ENCODE results near the gene HERC3. TPM values are rescaled to one million over a fixed set of nuclear protein-coding genes. Genes with fewer than 3 reads are reported as not detected.
A peak's percentile ranks its signal among the peaks of the same experiment; 100 is the strongest.

The HERC3 gene
- polyA plus RNA-seq, 6 donors from 2014 or later: 31.6 to 50.8 (median 45.8) TPM

GRCh38 chr4:88690355-88690754 lies 98.1 kb downstream of the HERC3 start:
- Mint-ChIP-seq H3K9me3 (no peaks in the 10 kb centered on the region), H3K4me1 (no peaks in the 10 kb centered on the region), H3K4me3 (no peak overlapping the region), H3K27me3 (no peaks in the 10 kb centered on the region), H3K36me3 (peaks cover 32 to 37% of the 10 kb centered on the region in 2 donors), H3K27ac (no peak overlapping the region)
- DNase-seq (no peak), ATAC-seq (ENCODE audit: low read depth in 2 of 2) (no peak)

GRCh38 chr4:88693792-88694191 lies 101.5 kb downstream of the HERC3 start:
- ATAC-seq (ENCODE audit: low read depth in 2 of 2): no peak
- Mint-ChIP-seq H3K9me3 (no peaks in the 10 kb centered on the region), H3K27me3 (no peaks in the 10 kb centered on the region)

GRCh38 chr4:88696630-88697029 lies 104.3 kb downstream of the HERC3 start:
- DNase-seq (no peak), ATAC-seq (ENCODE audit: low read depth in 2 of 2) (no peak)
- no peaks in the 10 kb centered on the region for H3K27me3 Mint-ChIP-seq
- H3K4me1 Mint-ChIP-seq: peaks cover 10 to 14% (median 13%) of the 10 kb centered on the region in 3 donors
- peaks cover 0 to 5% (median 0%) of the 10 kb centered on the region in 7 donors for H3K9me3 Mint-ChIP-seq
- H3K36me3 Mint-ChIP-seq: peaks cover 0 to 17% of the 10 kb centered on the region in 2 donors
- H3K4me3 Mint-ChIP-seq: peak overlapping the region; percentile 87 to 96 (median 92)
- H3K27ac Mint-ChIP-seq: peak overlapping the region in 4 of 6 donors; percentile 38 to 95 (median 78)

More at GRCh38 chr4:88693792-88694191, 101.5 kb downstream of the HERC3 start:
- peaks cover 6 to 13% (median 12%) of the 10 kb centered on the region in 3 donors for H3K4me1 Mint-ChIP-seq
- H3K27ac Mint-ChIP-seq: no peak overlapping the region
- peaks cover 8 to 22% of the 10 kb centered on the region in 2 donors for H3K36me3 Mint-ChIP-seq
- no peak overlapping the region for H3K4me3 Mint-ChIP-seq
- DNase-seq: no peak

GRCh38 chr4:88697141-88697540 lies 104.9 kb downstream of the HERC3 start:
- DNase-seq (peak; percentile 7), ATAC-seq (ENCODE audit: low read depth in 2 of 2) (no peak)
- Mint-ChIP-seq H3K27ac (peak overlapping the region in 5 of 6 donors; percentile 38 to 95 (median 91)), H3K9me3 (peaks cover 0 to 5% (median 0%) of the 10 kb centered on the region in 7 donors), H3K4me3 (peak overlapping the region; percentile 87 to 96 (median 92)), H3K36me3 (peaks cover under 1 to 18% of the 10 kb centered on the region in 2 donors), H3K27me3 (no peaks in the 10 kb centered on the region), H3K4me1 (peaks cover 10 to 14% (median 13%) of the 10 kb centered on the region in 3 donors)

GRCh38 chr4:88697588-88698329 lies 105.5 kb downstream of the HERC3 start, which contains the start of gene NAP1L5:
Gene NAP1L5, minus strand, starts transcription at chr4:88697829. Its CDS starts 75 bp downstream, at chr4:88697754.
- DNase-seq (peak; percentile 76), ATAC-seq (ENCODE audit: low read depth in 2 of 2) (peak; percentile 95 to 97)
- peaks cover 0 to 5% (median 0%) of the 10 kb centered on the region in 7 donors for H3K9me3 Mint-ChIP-seq
- peaks cover 10 to 14% (median 13%) of the 10 kb centered on the region in 3 donors for H3K4me1 Mint-ChIP-seq
- H3K4me3 Mint-ChIP-seq: peak within 1 kb of the TSS; percentile 87 to 96 (median 92)
- H3K36me3 Mint-ChIP-seq: peaks cover 7 to 24% of the 10 kb centered on the region in 2 donors
- no peaks in the 10 kb centered on the region for H3K27me3 Mint-ChIP-seq
- H3K27ac Mint-ChIP-seq: peak within 1 kb of the TSS; percentile 38 to 95 (median 90)

GRCh38 chr4:88698519-88698918 lies 106.2 kb downstream of the HERC3 start:
- Mint-ChIP-seq H3K27me3 (no peaks in the 10 kb centered on the region), H3K4me1 (peaks cover 10 to 14% (median 13%) of the 10 kb centered on the region in 3 donors), H3K36me3 (peaks cover 7 to 32% of the 10 kb centered on the region in 2 donors), H3K27ac (peak overlapping the region in 4 of 6 donors; percentile 19 to 91 (median 64)), H3K9me3 (peaks cover 0 to 5% (median 0%) of the 10 kb centered on the region in 7 donors), H3K4me3 (peak overlapping the region in 1 of 8 donors; percentile 96)
- DNase-seq (no peak), ATAC-seq (ENCODE audit: low read depth in 2 of 2) (no peak)

GRCh38 chr4:88702782-88703181 lies 110.5 kb downstream of the HERC3 start:
- no peak overlapping the region for H3K27ac Mint-ChIP-seq
- DNase-seq (no peak), ATAC-seq (ENCODE audit: low read depth in 2 of 2) (no peak)
- peaks cover 4 to 9% (median 6%) of the 10 kb centered on the region in 3 donors for H3K4me1 Mint-ChIP-seq
- no peak overlapping the region for H3K4me3 Mint-ChIP-seq
- no peaks in the 10 kb centered on the region for H3K27me3 Mint-ChIP-seq
- peaks cover 0 to 5% (median 0%) of the 10 kb centered on the region in 7 donors for H3K9me3 Mint-ChIP-seq
- H3K36me3 Mint-ChIP-seq: peaks cover 42 to 64% of the 10 kb centered on the region in 2 donors

- DNase-seq (no peak), ATAC-seq (ENCODE audit: low read depth in 2 of 2) (no peak)
- no peaks in the 10 kb centered on the region for H3K9me3 Mint-ChIP-seq
- H3K4me3 Mint-ChIP-seq: no peak overlapping the region
- no peaks in the 10 kb centered on the region for H3K27me3 Mint-ChIP-seq
- peaks cover 0 to 3% (median 0%) of the 10 kb centered on the region in 3 donors for H3K4me1 Mint-ChIP-seq
- peaks cover 61 to 66% of the 10 kb centered on the region in 2 donors for H3K36me3 Mint-ChIP-seq
- no peak overlapping the region for H3K27ac Mint-ChIP-seq
These were observed 112.9 kb downstream of the HERC3 start for GRCh38 chr4:88705223-88705622.

GRCh38 chr4:88705805-88706492 lies 113.7 kb downstream of the HERC3 start:
- Mint-ChIP-seq H3K4me1 (peaks cover 0 to 3% (median 0%) of the 10 kb centered on the region in 3 donors), H3K36me3 (peaks cover 66% of the 10 kb centered on the region in 2 donors), H3K4me3 (no peak overlapping the region), H3K9me3 (peaks cover 0 to under 1% (median 0%) of the 10 kb centered on the region in 7 donors), H3K27ac (no peak overlapping the region), H3K27me3 (no peaks in the 10 kb centered on the region)
- DNase-seq (no peak), ATAC-seq (ENCODE audit: low read depth in 2 of 2) (no peak)

- no peaks in the 10 kb centered on the region for H3K27me3 Mint-ChIP-seq
- ATAC-seq (ENCODE audit: low read depth in 2 of 2) (no peak), DNase-seq (no peak)
- peak overlapping the region in 1 of 8 donors; percentile 30 for H3K4me3 Mint-ChIP-seq
- peak overlapping the region in 1 of 6 donors; percentile 29 for H3K27ac Mint-ChIP-seq
- H3K4me1 Mint-ChIP-seq: peaks cover 0 to 3% (median 0%) of the 10 kb centered on the region in 3 donors
- H3K36me3 Mint-ChIP-seq: peaks cover 68 to 69% of the 10 kb centered on the region in 2 donors
- H3K9me3 Mint-ChIP-seq: peaks cover 0 to 3% (median 0%) of the 10 kb centered on the region in 7 donors
These were observed 114.3 kb downstream of the HERC3 start for GRCh38 chr4:88706574-88706973.

- peaks cover 75 to 82% of the 10 kb centered on the region in 2 donors for H3K36me3 Mint-ChIP-seq
- DNase-seq: no peak
- peaks cover 4 to 8% (median 5%) of the 10 kb centered on the region in 3 donors for H3K4me1 Mint-ChIP-seq
- H3K4me3 Mint-ChIP-seq: no peak overlapping the region
- H3K27me3 Mint-ChIP-seq: no peaks in the 10 kb centered on the region
- no peak for ATAC-seq (ENCODE audit: low read depth in 2 of 2)
- H3K9me3 Mint-ChIP-seq: peaks cover 0 to 5% (median 3%) of the 10 kb centered on the region in 7 donors
- no peak overlapping the region for H3K27ac Mint-ChIP-seq
These were observed 117.7 kb downstream of the HERC3 start for GRCh38 chr4:88709989-88710388.

- ATAC-seq (ENCODE audit: low read depth in 2 of 2) (no peak), DNase-seq (no peak)
- H3K9me3 Mint-ChIP-seq: peaks cover 11 to 34% (median 27%) of the 10 kb centered on the region in 7 donors
- H3K36me3 Mint-ChIP-seq: peaks cover 75 to 85% of the 10 kb centered on the region in 2 donors
- H3K4me1 Mint-ChIP-seq: peaks cover 5 to 13% (median 11%) of the 10 kb centered on the region in 3 donors
- peak overlapping the region in 1 of 8 donors; percentile 23 for H3K4me3 Mint-ChIP-seq
- no peaks in the 10 kb centered on the region for H3K27me3 Mint-ChIP-seq
- peak overlapping the region in 1 of 6 donors; percentile 60 for H3K27ac Mint-ChIP-seq
These were observed 121.5 kb downstream of the HERC3 start for GRCh38 chr4:88713782-88714181.

GRCh38 chr4:88718098-88718497 lies 125.8 kb downstream of the HERC3 start:
- H3K4me3 Mint-ChIP-seq: no peak overlapping the region
- peaks cover 10 to 34% (median 21%) of the 10 kb centered on the region in 7 donors for H3K9me3 Mint-ChIP-seq
- ATAC-seq (ENCODE audit: low read depth in 2 of 2): no peak

More at GRCh38 chr4:88718098-88718497, 125.8 kb downstream of the HERC3 start:
- Mint-ChIP-seq H3K4me1 (peaks cover 5 to 12% (median 11%) of the 10 kb centered on the region in 3 donors), H3K27me3 (no peaks in the 10 kb centered on the region), H3K36me3 (peaks cover 61 to 72% of the 10 kb centered on the region in 2 donors), H3K27ac (no peak overlapping the region)
- DNase-seq: no peak
